Erythroblast (primary cell): ENCODE measurements around the gene SPAAR.

Experiments
- GATA1 ChIP-seq: IDR thresholded peaks from 2 replicates; pipeline ENCODE4 v1.6.1; 2011; ENCODE audit warnings: low read depth, mild to moderate bottlenecking, control low read depth, low read length, moderate library complexity
- POLR2A ChIP-seq: IDR thresholded peaks from 2 replicates; pipeline ENCODE4 v1.6.1; 2011; ENCODE audit warnings: mild to moderate bottlenecking, low read length

DNA sequence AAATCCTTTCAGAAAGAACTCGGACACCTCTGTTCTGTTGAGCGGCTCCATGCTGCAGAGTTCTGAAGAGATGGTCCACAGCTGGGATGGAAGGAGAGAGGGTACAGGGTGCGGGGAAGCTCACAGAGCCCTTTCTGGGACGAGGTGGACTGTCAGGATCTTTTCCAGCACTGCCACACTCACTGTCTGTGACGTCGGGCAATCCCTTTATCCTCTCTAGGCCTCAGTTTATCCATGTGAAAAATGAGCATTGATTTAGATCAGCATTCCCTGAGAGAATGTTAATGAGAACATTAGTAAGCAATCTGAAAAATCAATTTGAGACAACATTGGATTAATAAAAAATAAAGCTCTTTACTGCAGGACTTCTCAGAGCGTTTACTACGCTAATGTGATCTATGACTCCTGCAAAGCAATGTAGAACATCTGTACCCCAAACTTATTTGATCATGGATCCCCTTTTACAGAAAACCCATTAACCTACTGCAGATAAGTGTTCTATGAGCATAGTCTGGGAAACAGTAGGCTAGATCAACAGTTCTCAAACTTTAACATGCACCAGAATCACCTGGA is 38.9 kb upstream of the SPAAR start, which contains the start of gene OR13J1:
- no peak for TF ChIP-seq POLR2A
- no peak for TF ChIP-seq GATA1
